SK-N-SH treated with all-trans-retinoic acid at 6 μM for 48 hours (cell line): ENCODE results near the gene ATG16L1.

Experiments used
- CREB5 ChIP-seq: fragments of 250-450 bp; sonication (Bioruptor Pico); IDR thresholded peaks from 2 replicates; pipeline ENCODE4 v1.5.1; 2020; ENCODE audit warnings: low read depth, mild to moderate bottlenecking, moderate library complexity
- CSDC2 ChIP-seq: fragments of 250-450 bp; sonication (Bioruptor Pico); IDR thresholded peaks from 2 replicates; pipeline ENCODE4 v1.5.0; 2020; ENCODE audit warnings: mild to moderate bottlenecking, moderate library complexity
- CSRNP3 ChIP-seq: fragments of 250-450 bp; sonication (Bioruptor Pico); IDR thresholded peaks from 2 replicates; pipeline ENCODE4 v1.5.1; 2021; ENCODE audit warnings: mild to moderate bottlenecking, moderate library complexity
- PATZ1 ChIP-seq: fragments of 250-450 bp; sonication (Bioruptor Pico); IDR thresholded peaks from 2 replicates; pipeline ENCODE4 v1.8.0; 2020; ENCODE audit warnings: mild to moderate bottlenecking, moderate library complexity, borderline replicate concordance
- POU6F1 ChIP-seq: fragments of 250-450 bp; sonication (Bioruptor Pico); IDR thresholded peaks from 2 replicates; pipeline ENCODE4 v1.8.0; 2021; ENCODE audit warnings: low read depth, mild to moderate bottlenecking, moderate library complexity, borderline replicate concordance
- PPARA ChIP-seq: fragments of 250-450 bp; sonication (Bioruptor Pico); IDR thresholded peaks from 2 replicates; pipeline ENCODE4 v1.5.0; 2020; ENCODE audit warnings: mild to moderate bottlenecking, borderline replicate concordance
- ZFP3 ChIP-seq: fragments of 250-450 bp; sonication (Bioruptor Pico); IDR thresholded peaks from 2 replicates; pipeline ENCODE4 v1.5.0; 2020; ENCODE audit warnings: mild to moderate bottlenecking, moderate library complexity
- ZFP30 ChIP-seq: fragments of 450-650 bp; formaldehyde crosslinking; IDR thresholded peaks from 2 replicates; pipeline ENCODE4 v1.5.0; 2022; ENCODE audit warnings: mild to moderate bottlenecking, moderate library complexity
- ZNF565 ChIP-seq: fragments of 450-650 bp; formaldehyde crosslinking; conservative IDR thresholded peaks from 2 replicates; pipeline ENCODE4 v1.5.0; 2020; ENCODE audit warnings: low read depth, mild to moderate bottlenecking, moderate library complexity

GRCh38 chr2:233243348-233243747 is 8.1 kb upstream of the ATG16L1 start:
- TF ChIP-seq ZFP3 (no peak), PATZ1 (CRISPR knock-in tag) (no peak), ZFP30 (no peak), CSDC2 (CRISPR knock-in tag) (no peak), CREB5 (no peak), PPARA (CRISPR knock-in tag) (no peak), CSRNP3 (CRISPR knock-in tag) (no peak), ZNF565 (no peak), POU6F1 (no peak)
